ENCODE data around the gene TNIK. TPM values are rescaled to one million over a fixed set of nuclear protein-coding genes. Genes with fewer than 3 reads are reported as not detected.

TNIK gene
- total RNA-seq, 4 donors from 2014 or later: 30.3 to 39.0 (median 36.8) TPM

DNA sequence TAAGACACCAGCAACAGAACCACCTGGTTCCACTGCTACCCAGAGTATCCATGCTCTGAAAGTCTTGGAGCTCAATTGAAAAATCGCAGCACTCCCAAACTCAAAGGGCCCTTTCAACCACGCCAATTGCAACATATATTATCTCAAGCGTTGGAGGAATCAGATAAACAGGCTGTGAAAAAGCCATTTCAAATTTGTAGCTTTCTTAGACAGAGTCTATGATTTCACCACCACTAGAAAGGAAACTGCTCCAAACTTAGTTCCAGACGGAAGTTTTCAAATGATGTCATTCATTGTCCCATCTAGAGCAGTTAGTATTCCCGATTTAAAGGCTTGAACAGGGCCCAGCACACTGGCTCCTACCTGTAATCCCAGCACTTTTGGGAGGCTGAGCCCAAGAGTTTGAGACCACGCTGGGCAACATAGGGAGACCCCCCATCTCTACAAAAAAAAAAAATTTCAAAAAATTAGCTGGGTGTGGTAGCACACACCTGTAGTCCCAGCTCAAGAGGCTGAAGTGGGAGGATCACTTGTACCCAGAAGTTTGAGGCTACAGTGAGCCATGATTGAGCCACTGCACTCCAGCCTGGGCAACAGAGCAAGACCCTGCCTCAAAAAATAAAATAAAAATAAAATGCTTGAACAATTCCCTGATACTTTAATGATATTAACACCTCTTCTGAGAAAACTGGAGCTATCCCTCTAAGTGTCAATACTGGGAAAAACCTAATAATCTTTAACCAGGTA is 16.8 kb downstream of the TNIK start:
- H3K4me1 ChIP-seq: peaks cover 8 to 38% (median 21%) of the 10 kb centered on the region in 4 donors
- 67% methylated on average over 6 of the region's 6 CpGs for WGBS
- intact Hi-C loops (cut with DNase I): no loop called here

DNA sequence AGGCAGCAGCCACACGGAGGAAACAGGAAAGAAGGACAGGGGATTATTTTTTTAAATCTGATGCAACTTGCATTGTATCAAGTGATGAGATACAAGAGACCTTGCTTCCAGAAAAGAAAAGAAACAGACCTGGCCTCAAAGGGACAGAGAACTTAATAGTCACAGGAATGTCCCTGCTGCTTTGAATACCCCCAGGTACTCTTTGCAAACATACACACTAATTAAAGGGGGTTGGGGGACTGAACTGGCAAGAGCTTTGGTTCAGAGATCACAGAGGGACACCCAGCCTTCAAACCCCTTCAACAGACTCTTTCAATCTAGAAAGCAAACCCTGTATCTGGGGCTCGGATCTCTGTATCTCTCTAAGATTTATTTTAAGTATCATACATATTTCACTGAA is 18.0 kb downstream of the TNIK start:
- intact Hi-C loops (cut with DNase I): no loop called here
- no peaks in the 10 kb centered on the region for H3K9me3 ChIP-seq
- WGBS: 64% methylated on average over 2 of the region's 2 CpGs

More for the DNA sequence above, 16.8 kb downstream of the TNIK start:
- no peaks in the 10 kb centered on the region for H3K36me3 ChIP-seq
- TF ChIP-seq, protein P1, sequence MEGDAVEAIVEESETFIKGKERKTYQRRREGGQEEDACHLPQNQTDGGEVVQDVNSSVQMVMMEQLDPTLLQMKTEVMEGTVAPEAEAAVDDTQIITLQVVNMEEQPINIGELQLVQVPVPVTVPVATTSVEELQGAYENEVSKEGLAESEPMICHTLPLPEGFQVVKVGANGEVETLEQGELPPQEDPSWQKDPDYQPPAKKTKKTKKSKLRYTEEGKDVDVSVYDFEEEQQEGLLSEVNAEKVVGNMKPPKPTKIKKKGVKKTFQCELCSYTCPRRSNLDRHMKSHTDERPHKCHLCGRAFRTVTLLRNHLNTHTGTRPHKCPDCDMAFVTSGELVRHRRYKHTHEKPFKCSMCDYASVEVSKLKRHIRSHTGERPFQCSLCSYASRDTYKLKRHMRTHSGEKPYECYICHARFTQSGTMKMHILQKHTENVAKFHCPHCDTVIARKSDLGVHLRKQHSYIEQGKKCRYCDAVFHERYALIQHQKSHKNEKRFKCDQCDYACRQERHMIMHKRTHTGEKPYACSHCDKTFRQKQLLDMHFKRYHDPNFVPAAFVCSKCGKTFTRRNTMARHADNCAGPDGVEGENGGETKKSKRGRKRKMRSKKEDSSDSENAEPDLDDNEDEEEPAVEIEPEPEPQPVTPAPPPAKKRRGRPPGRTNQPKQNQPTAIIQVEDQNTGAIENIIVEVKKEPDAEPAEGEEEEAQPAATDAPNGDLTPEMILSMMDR (IDR thresholded peaks at IDR 0.05): no peak
- no peak for TF ChIP-seq POLR2A (IDR thresholded peaks at IDR 0.05; ENCODE audit: low read depth)
- TF ChIP-seq POLR2AphosphoS5 (IDR thresholded peaks at IDR 0.05): no peak
- no peak for TF ChIP-seq EP300 (IDR thresholded peaks at IDR 0.05)
- no peaks in the 10 kb centered on the region for H3K27me3 ChIP-seq
- no peak overlapping the region for H3K4me3 ChIP-seq
- H3K27ac ChIP-seq (replicated peaks in 1 of 4): no peak overlapping the region
- no peak for DNase-seq (ENCODE audit: extremely low spot score)
- no peaks in the 10 kb centered on the region for H3K9me3 ChIP-seq

DNA sequence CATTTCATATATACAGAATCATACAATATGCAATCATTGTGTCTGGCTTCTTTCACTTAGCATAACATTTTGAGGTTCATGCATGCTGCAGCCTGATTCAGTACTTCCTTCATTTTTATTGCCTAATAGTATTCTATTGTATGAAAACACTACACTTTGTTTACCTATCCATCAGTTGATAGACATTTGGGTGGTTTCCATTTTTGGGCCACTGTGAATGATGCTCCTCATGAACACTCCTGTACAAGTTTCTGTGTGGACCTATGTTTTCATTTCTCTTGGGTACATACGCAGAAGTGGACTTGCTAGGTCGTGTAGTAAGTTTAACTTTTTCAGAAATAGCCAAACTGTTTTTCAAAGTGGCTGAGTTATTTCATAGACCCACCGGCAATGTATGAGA is 18.8 kb downstream of the TNIK start:
- Histone ChIP-seq H3K27ac (replicated peaks in 1 of 4) (no peak overlapping the region), H3K4me3 (no peak overlapping the region), H3K27me3 (no peaks in the 10 kb centered on the region), H3K9me3 (no peaks in the 10 kb centered on the region), H3K4me1 (peaks cover 8 to 32% (median 24%) of the 10 kb centered on the region in 4 donors), H3K36me3 (no peaks in the 10 kb centered on the region)
- no peak for DNase-seq (ENCODE audit: extremely low spot score)
- intact Hi-C loops (cut with DNase I): no loop called here
- TF ChIP-seq, protein P1 (IDR thresholded peaks at IDR 0.05): no peak
- TF ChIP-seq EP300 (IDR thresholded peaks at IDR 0.05): no peak
- TF ChIP-seq POLR2AphosphoS5 (IDR thresholded peaks at IDR 0.05): no peak
- TF ChIP-seq POLR2A (IDR thresholded peaks at IDR 0.05; ENCODE audit: low read depth): no peak
- 95% methylated on average over 3 of the region's 3 CpGs for WGBS

More for the DNA sequence above, 18.0 kb downstream of the TNIK start:
- no peaks in the 10 kb centered on the region for H3K27me3 ChIP-seq
- TF ChIP-seq POLR2AphosphoS5 (IDR thresholded peaks at IDR 0.05) (no peak), POLR2A (IDR thresholded peaks at IDR 0.05; ENCODE audit: low read depth) (no peak), EP300 (IDR thresholded peaks at IDR 0.05) (no peak)
- TF ChIP-seq, protein P1 (IDR thresholded peaks at IDR 0.05): no peak
- no peak for DNase-seq (ENCODE audit: extremely low spot score)
- H3K4me1 ChIP-seq: peaks cover 8 to 31% (median 23%) of the 10 kb centered on the region in 4 donors
- no peaks in the 10 kb centered on the region for H3K36me3 ChIP-seq
- no peak overlapping the region for H3K27ac ChIP-seq (replicated peaks in 1 of 4)
- no peak overlapping the region for H3K4me3 ChIP-seq

DNA sequence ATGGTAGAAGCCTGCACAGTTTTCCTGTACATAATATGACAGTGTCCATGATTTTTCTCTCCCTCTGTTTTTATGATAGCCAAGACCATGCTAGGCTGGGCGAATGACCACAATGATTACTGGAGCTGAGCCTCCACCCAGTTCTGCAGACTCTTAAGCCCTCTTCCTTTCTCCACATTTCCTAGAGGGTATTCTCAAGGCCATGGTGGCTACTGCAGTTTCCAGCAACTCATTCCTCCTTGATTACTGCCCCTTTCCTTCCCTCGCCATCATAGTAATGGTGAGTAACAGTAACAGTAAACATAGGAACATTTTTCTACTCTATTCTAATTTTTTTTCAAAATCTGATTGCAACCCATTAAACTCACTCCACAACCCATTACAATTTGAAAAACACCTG is 20.2 kb downstream of the TNIK start:
- 97% methylated on average over 2 of the region's 2 CpGs for WGBS
- Histone ChIP-seq H3K27ac (replicated peaks in 1 of 4) (no peak overlapping the region), H3K27me3 (no peaks in the 10 kb centered on the region), H3K4me1 (peaks cover 8 to 37% (median 27%) of the 10 kb centered on the region in 4 donors), H3K9me3 (no peaks in the 10 kb centered on the region), H3K36me3 (no peaks in the 10 kb centered on the region), H3K4me3 (no peak overlapping the region)
- intact Hi-C loops (cut with DNase I): no loop called here
- DNase-seq (ENCODE audit: extremely low spot score): no peak
- TF ChIP-seq POLR2A (IDR thresholded peaks at IDR 0.05; ENCODE audit: low read depth) (no peak), EP300 (IDR thresholded peaks at IDR 0.05) (no peak), POLR2AphosphoS5 (IDR thresholded peaks at IDR 0.05) (no peak)
- TF ChIP-seq, protein P1 (IDR thresholded peaks at IDR 0.05): no peak

Measured in esophagus muscularis mucosa (tissue), 4 donors.